T1000 (cell line): ENCODE measurements around the gene TACR2.

Source experiments
- DNase-seq: peaks from one replicate; lab custom pipeline; 2025; ENCODE audit warnings: mixed read lengths; lab: John Stamatoyannopoulos, UW

Gene TACR2

GRCh38 chr10:69419096-69419743, 2.5 kb upstream of the TACR2 start:
- DNase-seq, result no peak

GRCh38 chr10:69418052-69418752, 1.5 kb upstream of the TACR2 start:
- DNase-seq, result no peak

- DNase-seq, result no peak
These were observed 824 bp upstream of the TACR2 start for GRCh38 chr10:69417542-69417941.

- no peak for DNase-seq
These were observed 767 bp downstream of the TACR2 start for GRCh38 chr10:69415951-69416350.

- no peak for DNase-seq
These were observed 1.7 kb downstream of the TACR2 start for GRCh38 chr10:69415049-69415448.

- no peak for DNase-seq
These were observed 2.4 kb downstream of the TACR2 start for GRCh38 chr10:69414036-69415018.

- no peak for DNase-seq
These were observed 3.4 kb downstream of the TACR2 start for GRCh38 chr10:69413221-69413865.

GRCh38 chr10:69412232-69412790, 4.4 kb downstream of the TACR2 start:
- DNase-seq, result no peak

- DNase-seq, result no peak
These were observed 5.2 kb downstream of the TACR2 start for GRCh38 chr10:69411476-69411875.

GRCh38 chr10:69410487-69410886, 6.2 kb downstream of the TACR2 start:
- DNase-seq, result no peak

GRCh38 chr10:69409968-69410367, 6.8 kb downstream of the TACR2 start:
- DNase-seq, result no peak

- no peak for DNase-seq
These were observed 7.6 kb downstream of the TACR2 start for GRCh38 chr10:69409176-69409495.

GRCh38 chr10:69408318-69409175, 8.2 kb downstream of the TACR2 start:
- DNase-seq, result peak; percentile 92

GRCh38 chr10:69407621-69408301, 9.0 kb downstream of the TACR2 start:
- no peak for DNase-seq

GRCh38 chr10:69406816-69407580, 9.7 kb downstream of the TACR2 start:
- no peak for DNase-seq

GRCh38 chr10:69406302-69406811, 10.4 kb downstream of the TACR2 start:
- no peak for DNase-seq

GRCh38 chr10:69405221-69405620, 11.5 kb downstream of the TACR2 start:
- no peak for DNase-seq

GRCh38 chr10:69404786-69405185, 11.9 kb downstream of the TACR2 start:
- DNase-seq, result no peak

GRCh38 chr10:69403519-69403918, 13.2 kb downstream of the TACR2 start:
- DNase-seq, result no peak
